ENCODE results near the gene BCAS3.
"Not testable (repeated sequence)": the region's sequence is repeated elsewhere in the genome, so short reads cannot be mapped to it uniquely, and the experiment has no call there.

BCAS3 gene

DNA sequence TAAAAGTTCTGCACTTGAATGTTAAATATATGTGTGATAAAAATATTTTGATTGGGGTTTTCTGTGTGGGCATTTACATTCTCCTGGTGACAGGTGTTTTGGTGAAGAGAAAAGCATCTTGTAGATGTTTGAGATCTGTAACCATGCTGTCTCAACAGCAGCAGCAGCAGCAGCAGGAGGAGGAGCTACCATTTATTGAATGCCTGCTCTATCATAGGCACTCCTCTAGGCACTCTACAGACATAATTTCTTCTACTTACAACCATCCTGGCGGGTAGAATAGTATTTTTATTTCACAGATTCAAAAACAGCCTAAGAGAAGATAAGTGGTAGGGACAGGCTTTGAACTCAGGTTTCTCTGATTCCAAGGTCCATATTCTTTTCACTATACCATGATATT, 562.3 kb downstream of the BCAS3 start:
- no peak for DNase-seq

- no peak for DNase-seq
These were observed 563.3 kb downstream of the BCAS3 start for GRCh38 chr17:61240851-61241468.

DNA sequence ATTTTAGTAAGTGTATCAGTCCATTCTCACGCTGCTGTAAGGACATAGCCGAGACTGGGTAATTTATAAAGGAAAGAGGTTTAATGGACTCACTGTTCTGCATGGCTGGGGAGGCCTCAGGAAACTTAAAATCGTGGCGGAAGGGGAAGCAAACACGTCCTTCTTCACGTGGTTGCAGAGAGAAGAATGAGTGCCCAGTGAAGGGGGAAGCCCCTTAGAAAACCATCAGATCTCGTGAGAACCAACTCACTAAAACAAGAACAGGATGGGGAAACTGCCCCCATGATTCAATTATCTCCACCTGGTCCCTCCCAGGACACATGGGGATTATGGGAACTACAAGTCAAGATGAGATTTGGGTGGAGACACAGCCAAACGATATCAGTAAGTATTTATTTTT, 567.3 kb downstream of the BCAS3 start:
- DNase-seq, result not testable (repeated sequence)

GRCh38 chr17:61245706-61246135, 568.1 kb downstream of the BCAS3 start:
- no peak for DNase-seq

- DNase-seq, result no peak
These were observed 569.8 kb downstream of the BCAS3 start for GRCh38 chr17:61247439-61247838.

GRCh38 chr17:61248399-61248798, 570.7 kb downstream of the BCAS3 start:
- no peak for DNase-seq

DNA sequence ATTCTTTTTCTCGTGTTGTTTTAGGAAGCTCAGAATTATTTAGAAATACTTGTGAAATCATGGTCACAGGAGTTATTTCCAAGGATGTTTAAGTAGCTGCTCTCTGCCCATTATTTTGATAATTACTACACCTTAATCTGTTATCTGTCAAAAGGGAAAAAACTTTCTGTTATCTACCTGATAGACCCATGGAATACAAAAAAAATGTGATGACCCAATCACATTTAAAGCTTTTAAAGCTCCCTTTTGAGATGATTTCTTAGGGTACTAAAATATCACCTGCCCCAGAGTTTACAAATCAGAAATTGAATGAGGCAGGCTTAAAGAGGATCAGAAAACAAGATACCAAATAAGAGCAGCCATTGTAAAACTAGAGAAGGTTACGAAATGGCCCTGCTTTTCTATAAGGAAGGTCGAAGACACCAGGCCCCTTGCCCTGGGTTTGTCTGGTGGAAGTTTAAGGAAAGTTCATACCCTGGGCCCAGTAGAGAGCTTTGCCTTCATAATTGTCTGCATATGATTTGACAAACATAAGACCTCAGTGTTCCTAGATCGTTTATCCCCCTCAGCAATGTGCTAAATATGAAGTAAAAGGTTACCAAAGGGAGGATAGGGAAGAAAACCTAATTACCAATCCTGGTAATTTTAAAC, 572.1 kb downstream of the BCAS3 start:
- no peak for DNase-seq

GRCh38 chr17:61250335-61250890, 572.8 kb downstream of the BCAS3 start:
- DNase-seq, result no peak

- DNase-seq, result no peak
These were observed 574.6 kb downstream of the BCAS3 start for GRCh38 chr17:61251939-61252865.

DNA sequence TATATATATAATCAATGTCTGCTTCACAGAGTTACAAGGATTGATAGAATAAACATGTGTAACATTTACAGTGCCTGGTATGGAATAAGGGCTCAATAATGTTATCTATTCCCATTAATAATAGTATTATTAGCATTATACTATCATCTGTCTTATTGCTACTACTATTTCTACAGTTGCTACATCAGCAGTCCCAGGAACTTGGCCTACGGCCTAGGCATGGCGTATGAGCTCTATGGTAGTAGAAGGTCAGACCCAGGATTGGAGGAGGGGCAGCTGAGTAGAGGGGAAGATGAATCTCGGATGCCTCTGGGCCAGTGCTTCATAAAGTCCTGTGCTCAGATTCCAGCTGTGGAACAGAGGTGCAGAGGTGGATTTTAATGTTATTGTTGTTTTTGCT, 575.7 kb downstream of the BCAS3 start:
- no peak for DNase-seq

DNA sequence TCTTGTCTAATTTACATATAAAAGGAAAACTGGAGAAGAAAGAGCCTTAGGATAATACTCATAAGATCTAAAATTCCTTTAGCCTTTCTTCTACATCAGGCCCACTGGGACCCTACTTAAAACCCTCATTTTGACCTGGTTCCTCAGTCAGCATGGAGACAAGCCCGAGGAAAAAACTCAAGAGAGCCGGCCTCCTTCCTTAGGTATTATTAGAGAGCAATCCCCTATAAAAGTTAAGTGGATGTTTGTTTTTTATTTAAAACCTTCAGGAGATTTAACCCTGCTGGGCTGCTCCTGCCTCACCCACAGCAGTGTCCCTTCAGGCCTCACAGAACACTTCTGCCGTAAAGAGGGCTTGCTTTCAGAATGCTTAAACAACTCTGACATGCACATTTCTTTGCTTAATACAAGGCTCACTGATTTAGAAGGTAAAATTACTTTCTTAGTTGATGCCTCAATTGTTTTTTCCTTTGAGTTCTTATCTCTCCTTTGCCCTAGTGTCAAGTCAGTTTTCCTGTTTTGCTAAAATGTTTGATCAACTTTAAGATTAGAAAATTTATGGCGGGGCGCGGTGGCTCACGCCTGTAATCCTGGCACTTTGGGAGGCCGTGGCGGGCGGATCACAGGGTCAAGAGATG, 576.4 kb downstream of the BCAS3 start:
- DNase-seq, result no peak

GRCh38 chr17:61254904-61255303, 577.3 kb downstream of the BCAS3 start:
- no peak for DNase-seq

- DNase-seq, result no peak
These were observed 578.0 kb downstream of the BCAS3 start for GRCh38 chr17:61255647-61256046.

- DNase-seq, result no peak
These were observed 581.7 kb downstream of the BCAS3 start for GRCh38 chr17:61259360-61259759.

- DNase-seq, result no peak
These were observed 582.6 kb downstream of the BCAS3 start for GRCh38 chr17:61260071-61260797.

DNA sequence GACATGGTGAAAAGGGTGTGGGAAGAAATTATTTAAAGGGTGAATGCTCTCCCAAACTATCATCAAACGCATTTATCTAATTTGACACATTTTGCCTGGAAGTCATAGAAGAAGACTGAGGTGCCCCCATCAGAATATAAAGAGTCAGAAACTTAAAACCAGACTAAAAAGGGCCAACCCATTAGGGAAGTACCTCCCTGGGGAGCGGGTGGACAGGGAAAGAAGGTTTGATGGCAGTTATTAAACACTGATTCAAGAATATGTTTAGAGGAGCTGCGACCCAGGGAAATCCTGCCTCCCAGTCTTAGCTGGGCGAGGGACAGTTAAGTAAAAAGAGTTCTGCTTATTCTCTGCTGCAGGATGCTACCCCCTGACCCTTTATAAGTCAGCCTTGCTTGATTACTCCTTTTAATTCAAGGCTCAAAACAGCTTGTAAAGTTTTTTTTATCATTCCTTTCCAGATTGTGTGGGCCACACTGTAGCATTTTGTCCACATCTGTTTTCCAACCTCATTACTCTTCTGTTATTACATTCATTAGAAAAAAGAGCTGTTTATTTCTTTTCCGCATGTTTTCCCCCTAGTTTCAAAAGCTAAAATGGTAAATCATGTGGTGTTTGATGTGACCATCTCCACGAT, 583.5 kb downstream of the BCAS3 start:
- no peak for DNase-seq

GRCh38 chr17:61265397-61265796, 587.7 kb downstream of the BCAS3 start:
- no peak for DNase-seq

DNA sequence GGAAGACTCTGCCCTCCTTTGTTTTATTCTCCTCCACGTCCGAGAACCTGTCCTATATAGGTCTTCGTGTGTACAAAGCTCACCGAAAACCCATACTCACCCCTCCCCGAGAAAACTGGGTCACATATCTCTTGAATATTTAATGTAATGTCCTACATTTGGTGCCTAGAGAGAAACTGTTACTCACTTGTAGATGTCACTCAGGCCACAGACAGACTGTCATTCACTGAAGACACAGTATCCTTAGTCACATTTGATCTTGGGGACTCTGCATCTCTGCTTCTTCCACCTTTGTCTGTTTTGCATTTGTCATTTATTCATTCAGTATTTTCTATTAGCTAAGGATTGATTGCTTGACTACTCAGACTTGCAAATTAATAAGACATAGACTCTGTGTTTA, 590.2 kb downstream of the BCAS3 start:
- DNase-seq, result no peak

- no peak for DNase-seq
These were observed 597.7 kb downstream of the BCAS3 start for GRCh38 chr17:61275395-61275794.

DNA sequence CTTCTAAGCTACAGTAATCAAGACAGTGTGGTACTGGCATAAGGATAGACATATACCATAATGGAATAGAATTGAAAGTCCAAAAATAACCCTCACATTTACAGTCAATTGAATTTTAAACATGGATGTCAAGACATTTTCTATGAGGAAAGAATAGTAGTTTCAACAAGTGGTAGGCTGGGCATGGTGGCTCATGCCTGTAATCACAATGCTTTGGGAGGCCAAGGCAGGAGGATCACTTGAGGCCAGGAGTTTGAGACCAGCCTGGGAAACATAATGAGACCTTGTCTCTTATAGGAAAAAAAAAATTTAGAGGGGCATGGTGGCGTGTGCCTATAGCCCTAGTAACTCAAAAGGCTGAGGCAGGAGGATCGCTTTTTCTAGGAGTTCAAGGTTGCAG, 599.2 kb downstream of the BCAS3 start:
- DNase-seq, result no peak

DNA sequence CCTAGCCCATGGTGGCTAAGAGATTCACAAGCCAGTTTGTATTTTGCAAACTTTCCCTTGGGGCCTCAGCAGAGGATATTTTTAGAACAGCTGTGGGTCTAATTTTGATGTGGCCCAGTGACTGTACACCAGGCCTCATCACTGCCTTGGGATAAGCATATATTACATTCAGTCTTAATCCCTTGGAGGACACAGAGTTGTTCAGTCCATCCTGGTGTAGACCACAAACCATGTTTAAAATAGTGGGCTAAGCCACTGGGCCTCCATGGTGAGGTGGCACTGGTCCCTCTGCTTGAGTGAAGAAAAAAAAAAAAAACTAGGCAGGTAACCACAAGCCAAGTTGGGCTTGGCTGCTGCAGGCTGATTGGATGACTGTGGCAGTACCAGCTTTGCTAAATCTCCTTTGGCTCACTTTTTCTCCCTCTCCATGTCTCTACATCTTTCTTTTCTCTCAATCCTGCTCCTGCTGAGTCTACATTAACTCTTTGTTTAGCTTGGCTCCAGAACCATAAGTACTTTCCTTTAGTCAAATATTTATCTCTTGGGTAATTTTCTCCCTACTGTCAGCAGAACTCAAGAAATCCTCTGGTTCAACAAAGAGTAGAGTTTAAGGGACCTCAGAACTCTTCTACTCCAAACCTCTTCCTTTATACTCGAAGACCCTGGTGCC, 602.0 kb downstream of the BCAS3 start:
- no peak for DNase-seq

Data from NCI-H2081 treated with DMSO at 0.1 percent for 48 hours (cell line).